Neural progenitor cell (in vitro differentiated cells): ENCODE results near the gene ST6GAL1.

Experiments
- EZH2 ChIP-seq: fragments of 200-600 bp; sonication (generic); IDR thresholded peaks from 2 replicates; pipeline ENCODE4 v1.6.1; 2017; ENCODE audit warnings: antibody characterized with exemption, mild to moderate bottlenecking, moderate library complexity
- EZH2phosphoT487 ChIP-seq: fragments of 200-600 bp; sonication (generic); IDR thresholded peaks from 2 replicates; pipeline ENCODE4 v1.6.1; 2017; ENCODE audit warnings: antibody characterized with exemption
- TF ChIP-seq, protein P1 (sequence below): fragments of 200-600 bp; sonication (generic); IDR thresholded peaks from 2 replicates; pipeline ENCODE4 v1.5.1; 2017; ENCODE audit warnings: antibody characterized with exemption, mild to moderate bottlenecking

DNA sequence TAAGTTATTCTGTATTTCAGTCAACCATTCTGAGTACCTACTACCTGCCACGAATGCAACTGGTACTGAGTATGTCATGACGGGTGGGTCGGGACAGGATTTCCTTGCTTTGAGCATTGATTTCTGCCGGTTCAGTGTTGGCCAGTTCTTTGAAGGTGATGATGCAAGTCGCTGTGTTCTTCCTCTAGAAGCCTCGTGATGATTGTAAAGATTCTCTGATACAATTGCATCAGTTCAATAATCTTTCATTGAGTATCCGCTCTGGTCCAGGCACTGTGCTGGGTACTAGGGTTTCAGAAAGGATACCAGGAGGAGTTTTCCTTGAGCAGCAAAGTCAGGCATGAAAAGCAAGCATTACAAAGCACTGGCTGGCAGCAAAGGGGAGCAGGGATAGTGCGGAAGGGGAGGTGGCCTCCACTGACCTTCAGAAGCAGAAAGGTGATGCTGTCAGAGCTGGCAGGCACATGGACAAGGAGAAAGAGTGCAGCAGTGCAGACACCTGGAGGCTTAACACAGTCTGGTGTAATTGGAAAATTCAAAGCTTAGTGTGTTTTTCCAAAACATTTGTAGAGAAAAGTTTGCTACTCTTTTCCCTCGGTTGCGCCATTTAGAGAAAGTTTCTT lies 108.9 kb downstream of the ST6GAL1 start:
- TF ChIP-seq, protein P1, sequence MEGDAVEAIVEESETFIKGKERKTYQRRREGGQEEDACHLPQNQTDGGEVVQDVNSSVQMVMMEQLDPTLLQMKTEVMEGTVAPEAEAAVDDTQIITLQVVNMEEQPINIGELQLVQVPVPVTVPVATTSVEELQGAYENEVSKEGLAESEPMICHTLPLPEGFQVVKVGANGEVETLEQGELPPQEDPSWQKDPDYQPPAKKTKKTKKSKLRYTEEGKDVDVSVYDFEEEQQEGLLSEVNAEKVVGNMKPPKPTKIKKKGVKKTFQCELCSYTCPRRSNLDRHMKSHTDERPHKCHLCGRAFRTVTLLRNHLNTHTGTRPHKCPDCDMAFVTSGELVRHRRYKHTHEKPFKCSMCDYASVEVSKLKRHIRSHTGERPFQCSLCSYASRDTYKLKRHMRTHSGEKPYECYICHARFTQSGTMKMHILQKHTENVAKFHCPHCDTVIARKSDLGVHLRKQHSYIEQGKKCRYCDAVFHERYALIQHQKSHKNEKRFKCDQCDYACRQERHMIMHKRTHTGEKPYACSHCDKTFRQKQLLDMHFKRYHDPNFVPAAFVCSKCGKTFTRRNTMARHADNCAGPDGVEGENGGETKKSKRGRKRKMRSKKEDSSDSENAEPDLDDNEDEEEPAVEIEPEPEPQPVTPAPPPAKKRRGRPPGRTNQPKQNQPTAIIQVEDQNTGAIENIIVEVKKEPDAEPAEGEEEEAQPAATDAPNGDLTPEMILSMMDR = no peak
- TF ChIP-seq EZH2 = no peak
- no peak for TF ChIP-seq EZH2phosphoT487
